Body of pancreas (tissue), 4 donors: Measurements from ENCODE around the gene DTWD2. TPM values are rescaled to one million over a fixed set of nuclear protein-coding genes. Genes with fewer than 3 reads are reported as not detected.

Experiments used
- ATAC-seq: fragments of 150-250 bp; one replicate; pipeline ENCODE4 v1.9.1; 2016
- DNase-seq, 4 donors: peaks; one replicate each; pipeline ENCODE4 v3.0.0-alpha.2; 2019
- H3K27ac ChIP-seq, 4 donors: fragments of 200-600 bp; sonication (generic); 1 replicate in 3 of 4; 2 replicates in 1 of 4; pipeline versions ENCODE4 v1.5.1 to v1.6.1; 2016 to 2019; ENCODE audit warnings: mild to moderate bottlenecking in 1 of 4, mixed read lengths in 1 of 4, moderate library complexity in 1 of 4
- H3K27me3 ChIP-seq, 2 donors: fragments of 200-600 bp; sonication (generic); one replicate each; pipeline ENCODE4 v1.6.0; 2016; ENCODE audit warnings: mild to moderate bottlenecking in 1 of 2
- H3K36me3 ChIP-seq, 2 donors: fragments of 200-600 bp; sonication (generic); replicated peaks in 1 of 2; 2 replicates each; pipeline ENCODE4 v1.5.1; 2016; ENCODE audit warnings: low read depth in 2 of 2; ENCODE audit not compliant: insufficient read depth in 1 of 2
- H3K4me1 ChIP-seq: fragments of 200-600 bp; sonication (generic); one replicate; pipeline ENCODE4 v1.6.0; 2016
- H3K4me3 ChIP-seq, 2 donors: fragments of 200-600 bp; sonication (generic); 1 replicate in 1 of 2; 2 replicates in 1 of 2; pipeline ENCODE4 v1.5.1; 2016 to 2019
- H3K9me3 ChIP-seq, 3 donors: fragments of 200-600 bp; sonication (generic); 1 replicate in 2 of 3; 2 replicates in 1 of 3; pipeline ENCODE4 v1.5.1; 2016
- POLR2A ChIP-seq, 3 donors: fragments of 450-650 bp; IDR thresholded peaks; one replicate each; pipeline ENCODE4 v1.6.1; 2016; ENCODE audit warnings: antibody characterized with exemption in 3 of 3, mild to moderate bottlenecking in 2 of 3
- WGBS, 2 donors: methylation state at CpG; one replicate each; pipeline ENCODE4 v1.1.5; 2017; 5-methylcytosine and 5-hydroxymethylcytosine counted together
- intact Hi-C: fragments of 100-400 bp; cut with DNase I; formaldehyde crosslinking; loops from one replicate; pipeline ENCODE4 v1.15.1; 2023
- total RNA-seq, 2 donors: library from RNA; depleted of rRNA; stranded (reverse); fragments of >200 nt; gene quantifications; one replicate each; pipeline ENCODE4 v1.1.0, GENCODE V29; 2016
- TF ChIP-seq, protein P1 (sequence below), 7 experiments: fragments of 450-650 bp in 4 of 7; fragments of 200-600 bp in 3 of 7; sonication (generic) in 3 of 7; IDR thresholded peaks; one replicate each; pipeline ENCODE4 v1.5.1; 2016 to 2019; ENCODE audit warnings: antibody characterized with exemption in 7 of 7

The DTWD2 gene
- total RNA-seq, 2 donors from 2014 or later, result 7.5 to 29.7 TPM

- Histone ChIP-seq H3K4me3 (no peak overlapping the region), H3K27ac (peak overlapping the region in 3 of 4 donors; percentile 26 to 54 (median 48)), H3K36me3 (no peaks in the 10 kb centered on the region), H3K27me3 (no peaks in the 10 kb centered on the region), H3K4me1 (peaks cover 37% of the 10 kb centered on the region), H3K9me3 (no peaks in the 10 kb centered on the region)
- TF ChIP-seq, protein P1, sequence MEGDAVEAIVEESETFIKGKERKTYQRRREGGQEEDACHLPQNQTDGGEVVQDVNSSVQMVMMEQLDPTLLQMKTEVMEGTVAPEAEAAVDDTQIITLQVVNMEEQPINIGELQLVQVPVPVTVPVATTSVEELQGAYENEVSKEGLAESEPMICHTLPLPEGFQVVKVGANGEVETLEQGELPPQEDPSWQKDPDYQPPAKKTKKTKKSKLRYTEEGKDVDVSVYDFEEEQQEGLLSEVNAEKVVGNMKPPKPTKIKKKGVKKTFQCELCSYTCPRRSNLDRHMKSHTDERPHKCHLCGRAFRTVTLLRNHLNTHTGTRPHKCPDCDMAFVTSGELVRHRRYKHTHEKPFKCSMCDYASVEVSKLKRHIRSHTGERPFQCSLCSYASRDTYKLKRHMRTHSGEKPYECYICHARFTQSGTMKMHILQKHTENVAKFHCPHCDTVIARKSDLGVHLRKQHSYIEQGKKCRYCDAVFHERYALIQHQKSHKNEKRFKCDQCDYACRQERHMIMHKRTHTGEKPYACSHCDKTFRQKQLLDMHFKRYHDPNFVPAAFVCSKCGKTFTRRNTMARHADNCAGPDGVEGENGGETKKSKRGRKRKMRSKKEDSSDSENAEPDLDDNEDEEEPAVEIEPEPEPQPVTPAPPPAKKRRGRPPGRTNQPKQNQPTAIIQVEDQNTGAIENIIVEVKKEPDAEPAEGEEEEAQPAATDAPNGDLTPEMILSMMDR (IDR thresholded peaks at IDR 0.05), result no peak
- no peak for TF ChIP-seq POLR2A (IDR thresholded peaks at IDR 0.05)
- DNase-seq, result no peak
- intact Hi-C loops, result no loop called here
- ATAC-seq, result peak; percentile 59
These were observed 81.4 kb downstream of the DTWD2 start for GRCh38 chr5:118906947-118907346.

GRCh38 chr5:118905196-118905595, 83.2 kb downstream of the DTWD2 start:
- no peak for ATAC-seq

GRCh38 chr5:118902656-118903438, 85.5 kb downstream of the DTWD2 start:
- intact Hi-C loops, result no loop called here
- TF ChIP-seq, protein P1 (IDR thresholded peaks at IDR 0.05), result no peak
- TF ChIP-seq POLR2A (IDR thresholded peaks at IDR 0.05), result no peak
- Histone ChIP-seq H3K27ac (peak overlapping the region in 2 of 4 donors; percentile 45 to 65), H3K4me1 (peaks cover 44% of the 10 kb centered on the region), H3K9me3 (no peaks in the 10 kb centered on the region), H3K36me3 (no peaks in the 10 kb centered on the region), H3K27me3 (no peaks in the 10 kb centered on the region), H3K4me3 (no peak overlapping the region)
- DNase-seq, result no peak
- ATAC-seq, result peak; percentile 69

More at GRCh38 chr5:118905196-118905595, 83.2 kb downstream of the DTWD2 start:
- TF ChIP-seq, protein P1 (IDR thresholded peaks at IDR 0.05), result no peak
- TF ChIP-seq POLR2A (IDR thresholded peaks at IDR 0.05), result no peak
- intact Hi-C loops, result no loop called here
- Histone ChIP-seq H3K36me3 (no peaks in the 10 kb centered on the region), H3K4me3 (no peak overlapping the region), H3K4me1 (peaks cover 40% of the 10 kb centered on the region), H3K9me3 (no peaks in the 10 kb centered on the region), H3K27ac (peak overlapping the region in 1 of 4 donors; percentile 23), H3K27me3 (no peaks in the 10 kb centered on the region)
- no peak for DNase-seq
- 43% methylated on average over 1 of the region's 1 CpG for WGBS, 2 donors

DNA sequence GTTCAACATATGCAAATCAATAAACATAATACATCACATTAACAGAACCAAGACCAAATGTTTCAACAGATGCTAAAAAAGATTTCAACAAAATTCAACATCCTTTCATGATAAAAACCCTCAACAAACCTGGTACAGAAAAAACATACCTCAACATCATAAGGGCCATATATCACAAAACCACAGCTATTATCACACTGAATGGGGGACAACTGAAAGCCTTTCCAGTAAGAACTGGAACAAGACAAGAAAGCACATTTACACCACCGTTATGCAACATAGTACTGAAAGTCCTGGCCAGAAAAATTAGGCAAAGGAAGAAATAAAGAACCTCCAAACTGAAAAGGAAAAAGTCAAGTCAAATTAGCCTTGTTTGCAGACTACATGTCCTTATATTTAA, 93.6 kb downstream of the DTWD2 start:
- DNase-seq (no peak), ATAC-seq (no peak)
- H3K27ac ChIP-seq, result no peak overlapping the region
- peaks cover 6% of the 10 kb centered on the region for H3K4me1 ChIP-seq
- intact Hi-C loops, result no loop called here
- 82 to 97% methylated on average over 1 of the region's 1 CpG for WGBS, 2 donors
- no peaks in the 10 kb centered on the region for H3K36me3 ChIP-seq
- TF ChIP-seq, protein P1 (IDR thresholded peaks at IDR 0.05), result no peak
- no peak for TF ChIP-seq POLR2A (IDR thresholded peaks at IDR 0.05)
- no peaks in the 10 kb centered on the region for H3K9me3 ChIP-seq
- no peaks in the 10 kb centered on the region for H3K27me3 ChIP-seq
- no peak overlapping the region for H3K4me3 ChIP-seq

- Histone ChIP-seq H3K27me3 (no peaks in the 10 kb centered on the region), H3K36me3 (no peaks in the 10 kb centered on the region), H3K4me3 (no peak overlapping the region), H3K27ac (no peak overlapping the region), H3K9me3 (no peaks in the 10 kb centered on the region), H3K4me1 (no peaks in the 10 kb centered on the region)
- intact Hi-C loops, result no loop called here
- TF ChIP-seq POLR2A (IDR thresholded peaks at IDR 0.05), result no peak
- TF ChIP-seq, protein P1 (IDR thresholded peaks at IDR 0.05), result no peak
- DNase-seq, result no peak
- ATAC-seq, result no peak
- 54 to 55% methylated on average over 2 of the region's 2 CpGs for WGBS, 2 donors
These were observed 97.1 kb downstream of the DTWD2 start for GRCh38 chr5:118891252-118891651.
